ENCODE data around the gene TRIM38.
A peak's percentile ranks its signal among the peaks of the same experiment; 100 is the strongest.
"Not testable (repeated sequence)": the region's sequence is repeated elsewhere in the genome, so short reads cannot be mapped to it uniquely, and the experiment has no call there.

TRIM38 gene

DNA sequence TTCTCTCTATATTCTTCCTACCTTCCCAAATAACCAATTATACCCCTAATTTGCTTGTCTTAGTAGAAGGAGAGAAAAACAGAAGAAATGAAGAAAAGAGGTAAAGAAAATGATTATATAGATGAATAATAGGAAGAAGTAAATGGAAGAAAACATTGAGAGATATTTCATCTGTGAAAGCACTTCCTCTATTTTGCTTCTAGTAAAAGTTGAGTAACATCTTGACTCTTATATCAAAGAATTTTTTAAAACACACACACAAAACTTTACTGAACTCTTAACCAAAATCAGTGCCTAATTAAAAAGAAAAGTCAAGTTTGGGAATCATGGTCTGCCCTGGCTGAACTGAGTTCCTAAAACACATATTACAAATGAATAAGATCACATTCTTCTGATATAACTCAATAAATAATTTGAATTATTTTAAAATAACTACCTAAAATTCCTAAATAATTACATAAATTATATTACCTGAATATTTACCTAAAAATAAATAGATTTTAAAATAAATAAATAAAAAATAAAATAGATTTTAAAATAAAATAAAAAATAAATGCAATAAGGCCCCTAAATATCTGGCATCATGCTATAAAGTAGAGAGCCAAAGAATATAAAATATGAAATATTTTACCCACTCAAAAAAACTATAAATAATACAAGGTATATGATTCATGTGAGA, 40.9 kb upstream of the TRIM38 start:
- no peak overlapping the region for H3K4me3 ChIP-seq (ENCODE audit: control insufficient read depth, low read depth, low read length)
- TF ChIP-seq, protein P1, sequence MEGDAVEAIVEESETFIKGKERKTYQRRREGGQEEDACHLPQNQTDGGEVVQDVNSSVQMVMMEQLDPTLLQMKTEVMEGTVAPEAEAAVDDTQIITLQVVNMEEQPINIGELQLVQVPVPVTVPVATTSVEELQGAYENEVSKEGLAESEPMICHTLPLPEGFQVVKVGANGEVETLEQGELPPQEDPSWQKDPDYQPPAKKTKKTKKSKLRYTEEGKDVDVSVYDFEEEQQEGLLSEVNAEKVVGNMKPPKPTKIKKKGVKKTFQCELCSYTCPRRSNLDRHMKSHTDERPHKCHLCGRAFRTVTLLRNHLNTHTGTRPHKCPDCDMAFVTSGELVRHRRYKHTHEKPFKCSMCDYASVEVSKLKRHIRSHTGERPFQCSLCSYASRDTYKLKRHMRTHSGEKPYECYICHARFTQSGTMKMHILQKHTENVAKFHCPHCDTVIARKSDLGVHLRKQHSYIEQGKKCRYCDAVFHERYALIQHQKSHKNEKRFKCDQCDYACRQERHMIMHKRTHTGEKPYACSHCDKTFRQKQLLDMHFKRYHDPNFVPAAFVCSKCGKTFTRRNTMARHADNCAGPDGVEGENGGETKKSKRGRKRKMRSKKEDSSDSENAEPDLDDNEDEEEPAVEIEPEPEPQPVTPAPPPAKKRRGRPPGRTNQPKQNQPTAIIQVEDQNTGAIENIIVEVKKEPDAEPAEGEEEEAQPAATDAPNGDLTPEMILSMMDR (conservative IDR thresholded peaks at IDR 0.05; ENCODE audit: control insufficient read depth, insufficient read depth, low read depth, low read length), result no peak
- no peak for DNase-seq (ENCODE audit: low read depth)

DNA sequence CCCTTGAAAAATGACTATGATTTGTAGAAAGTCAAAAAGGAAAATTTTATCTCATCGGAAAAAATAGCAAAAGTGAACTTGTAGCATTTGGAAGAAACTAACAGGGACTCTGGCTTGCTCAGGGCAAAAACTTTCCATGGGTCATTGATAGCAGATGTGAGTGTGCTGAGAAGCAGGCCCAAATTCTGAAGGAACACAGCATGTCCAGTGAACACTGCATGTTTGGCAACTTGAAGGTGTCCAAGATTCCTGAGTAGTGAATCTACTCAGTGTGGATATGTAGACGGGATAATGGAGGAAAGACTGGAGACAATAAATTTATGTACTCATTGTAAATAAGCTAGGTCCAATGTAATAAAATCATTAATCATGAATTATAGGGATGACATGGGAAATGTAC, 40.3 kb upstream of the TRIM38 start:
- H3K4me3 ChIP-seq (ENCODE audit: control insufficient read depth, low read depth, low read length), result no peak overlapping the region
- DNase-seq (ENCODE audit: low read depth), result peak; percentile 84
- TF ChIP-seq, protein P1 (conservative IDR thresholded peaks at IDR 0.05; ENCODE audit: control insufficient read depth, insufficient read depth, low read depth, low read length), result no peak

DNA sequence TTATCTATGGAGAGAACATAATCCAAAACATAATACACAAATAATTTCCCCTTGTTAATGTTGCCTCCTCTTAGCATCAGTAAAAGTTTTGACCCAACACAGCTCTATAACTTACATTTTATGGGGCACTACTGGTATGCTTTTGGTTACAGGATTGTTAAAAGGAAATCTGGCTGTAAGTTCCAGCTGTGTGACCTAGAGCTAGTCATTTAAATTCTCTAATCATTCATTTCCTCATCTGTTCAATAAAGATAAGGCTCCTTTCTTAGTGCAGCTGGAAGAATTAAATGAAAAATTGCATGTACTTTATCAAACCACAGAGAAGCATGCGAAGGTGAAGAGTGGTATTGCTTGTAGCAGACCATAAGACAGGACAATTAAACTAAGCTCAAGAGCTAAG, 36.7 kb upstream of the TRIM38 start:
- TF ChIP-seq, protein P1 (conservative IDR thresholded peaks at IDR 0.05; ENCODE audit: control insufficient read depth, insufficient read depth, low read depth, low read length), result no peak
- H3K4me3 ChIP-seq (ENCODE audit: control insufficient read depth, low read depth, low read length), result no peak overlapping the region
- no peak for DNase-seq (ENCODE audit: low read depth)

DNA sequence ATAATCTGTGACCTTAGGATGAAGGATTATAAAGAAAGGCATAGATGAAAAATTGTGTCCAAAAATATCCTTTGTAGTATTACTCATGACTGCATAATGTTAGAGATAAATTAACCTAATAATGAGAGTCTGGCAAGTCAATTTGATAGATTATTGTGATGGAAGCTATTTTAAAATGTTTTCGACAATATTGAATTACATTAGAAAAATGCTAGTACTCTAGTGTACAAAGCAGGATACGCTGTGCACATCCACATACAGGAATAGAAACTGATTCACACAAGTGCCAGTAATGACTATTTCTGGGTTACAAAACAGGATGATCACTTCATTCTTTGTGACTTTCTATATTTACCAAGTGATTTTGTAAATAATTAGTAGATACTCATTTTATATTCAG, 35.4 kb upstream of the TRIM38 start:
- DNase-seq (ENCODE audit: low read depth), result peak; percentile 14
- TF ChIP-seq, protein P1 (conservative IDR thresholded peaks at IDR 0.05; ENCODE audit: control insufficient read depth, insufficient read depth, low read depth, low read length), result no peak
- no peak overlapping the region for H3K4me3 ChIP-seq (ENCODE audit: control insufficient read depth, low read depth, low read length)

DNA sequence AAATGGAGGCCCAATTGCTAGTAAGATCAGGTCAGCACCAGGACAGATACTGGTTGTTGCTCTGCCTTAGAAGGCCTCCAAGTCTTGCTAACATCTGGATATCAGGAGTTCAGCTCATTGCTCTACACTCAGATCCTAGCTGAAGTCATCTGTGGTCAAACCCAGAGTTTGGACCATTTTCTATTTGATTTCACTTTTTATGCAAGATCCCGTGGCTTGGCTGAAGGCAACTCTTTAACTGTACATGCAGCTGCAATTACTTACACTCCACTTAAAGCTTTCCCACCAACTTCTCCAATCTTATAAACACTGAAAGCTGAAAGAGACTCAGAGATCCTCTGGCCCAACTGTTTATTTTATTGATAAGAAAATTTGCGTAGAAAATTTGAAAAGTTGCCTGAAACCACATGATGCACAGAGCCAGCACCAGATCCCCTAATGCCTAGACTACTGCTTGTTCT, 34.8 kb upstream of the TRIM38 start:
- peak; percentile 73 for DNase-seq (ENCODE audit: low read depth)
- H3K4me3 ChIP-seq (ENCODE audit: control insufficient read depth, low read depth, low read length), result no peak overlapping the region
- TF ChIP-seq, protein P1 (conservative IDR thresholded peaks at IDR 0.05; ENCODE audit: control insufficient read depth, insufficient read depth, low read depth, low read length), result no peak

DNA sequence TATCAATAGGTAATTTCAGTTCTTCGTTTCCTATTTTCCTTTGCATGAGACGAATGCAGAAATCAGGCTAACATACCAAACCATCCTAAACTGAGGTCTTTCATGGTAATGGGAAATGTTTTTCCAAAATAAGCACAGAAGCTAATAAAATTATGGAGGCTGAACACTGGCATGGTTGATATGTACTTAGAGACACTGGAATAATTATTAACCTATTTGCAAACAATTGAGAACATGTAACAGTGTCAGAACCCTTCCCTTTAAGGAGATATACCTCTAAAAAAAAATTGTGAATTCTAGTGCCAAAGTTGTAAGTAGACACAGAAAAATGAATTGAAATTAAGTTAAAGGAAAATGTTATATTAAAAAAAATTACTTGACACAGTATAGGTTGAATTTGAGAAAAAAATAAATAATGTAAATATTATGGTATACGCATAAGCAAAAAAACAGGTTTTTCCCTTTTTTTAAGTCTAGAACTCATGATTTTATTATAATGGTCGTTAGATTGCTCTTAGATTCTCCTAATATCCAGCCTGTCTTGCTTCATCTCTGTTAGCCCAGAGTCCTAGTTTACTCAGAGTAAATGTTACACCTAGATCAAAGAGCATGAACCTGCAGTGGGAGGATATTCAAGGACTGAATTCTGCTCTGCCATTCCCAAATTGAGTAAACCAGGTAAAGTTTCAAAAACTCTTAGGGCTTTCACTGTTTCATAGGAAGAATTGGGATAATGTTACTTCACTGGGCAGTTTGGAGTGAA, 33.9 kb upstream of the TRIM38 start:
- no peak for DNase-seq (ENCODE audit: low read depth)

DNA sequence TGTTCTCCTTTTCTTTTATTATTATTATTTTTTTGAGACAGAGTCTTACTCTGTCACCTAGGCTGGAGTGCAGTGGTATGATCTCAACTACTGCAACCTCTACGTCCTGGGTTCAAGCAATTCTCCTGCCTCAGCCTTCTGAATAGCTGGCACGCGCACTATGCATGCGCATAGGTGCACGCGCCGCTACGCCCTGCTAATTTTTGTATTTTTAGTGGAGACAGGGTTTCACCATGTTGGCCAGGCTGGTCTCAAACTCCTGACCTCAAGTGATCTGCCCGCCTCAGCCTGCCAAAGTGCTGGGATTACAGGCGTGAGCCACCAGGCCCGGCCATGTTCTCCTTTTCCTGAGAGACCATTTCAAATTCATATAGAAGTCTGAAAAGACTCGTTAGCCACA, 32.8 kb upstream of the TRIM38 start:
- not testable (repeated sequence) for DNase-seq (ENCODE audit: low read depth); H3K4me3 ChIP-seq (ENCODE audit: control insufficient read depth, low read depth, low read length)

More for the DNA sequence above, 33.9 kb upstream of the TRIM38 start:
- TF ChIP-seq, protein P1 (conservative IDR thresholded peaks at IDR 0.05; ENCODE audit: control insufficient read depth, insufficient read depth, low read depth, low read length), result no peak
- H3K4me3 ChIP-seq (ENCODE audit: control insufficient read depth, low read depth, low read length), result no peak overlapping the region
